ENCODE data around the gene ZBTB46.

DNA sequence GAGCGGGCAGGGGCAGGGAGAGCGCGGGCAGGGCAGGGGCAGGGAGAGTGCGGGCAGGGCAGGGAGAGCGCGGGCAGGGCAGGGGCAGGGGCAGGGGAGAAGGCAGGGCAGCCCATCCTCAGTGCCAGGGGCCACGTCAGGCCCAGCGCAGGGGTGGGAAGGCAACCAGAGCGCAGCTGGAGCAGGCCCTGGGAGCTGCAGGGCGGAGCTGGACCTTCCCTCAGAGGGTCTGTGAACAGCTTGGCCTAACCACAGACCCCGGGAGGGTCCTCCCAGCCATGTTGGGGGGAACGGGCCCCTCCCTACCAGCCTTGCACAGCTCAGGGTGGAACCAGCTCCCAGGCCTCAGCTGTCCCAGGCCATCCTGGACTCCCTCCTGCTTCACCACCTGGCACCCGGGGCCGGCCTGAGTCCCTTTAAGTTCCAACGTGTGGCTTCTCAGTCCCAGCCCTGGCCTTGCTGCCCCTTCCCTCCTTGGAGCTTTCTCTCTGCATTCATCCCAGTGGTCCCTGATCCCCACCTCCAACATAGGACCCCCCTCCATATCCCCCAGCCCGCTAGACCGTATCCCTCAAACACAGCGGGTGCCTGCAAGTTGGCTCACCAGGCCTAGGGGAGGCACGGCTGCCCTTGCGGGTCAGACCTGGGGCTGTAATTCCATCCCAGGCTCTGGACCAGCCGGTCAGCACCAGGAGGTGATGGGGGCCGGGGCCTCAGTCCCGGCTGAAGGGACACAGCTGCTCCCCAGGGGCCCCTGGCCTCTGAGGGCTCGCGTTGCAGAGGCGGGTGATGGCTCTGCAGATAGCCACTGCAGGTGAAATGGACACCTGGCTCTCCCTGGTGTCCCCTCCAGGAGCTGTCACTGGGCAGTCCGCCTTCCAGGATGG is 5.6 kb upstream of the ZBTB46 start:
- TF ChIP-seq, protein P1, sequence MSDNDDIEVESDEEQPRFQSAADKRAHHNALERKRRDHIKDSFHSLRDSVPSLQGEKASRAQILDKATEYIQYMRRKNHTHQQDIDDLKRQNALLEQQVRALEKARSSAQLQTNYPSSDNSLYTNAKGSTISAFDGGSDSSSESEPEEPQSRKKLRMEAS (CRISPR knock-in tag; IDR thresholded peaks at IDR 0.05): no peak
- TF ChIP-seq SP1 (CRISPR knock-in tag; conservative IDR thresholded peaks at IDR 0.05) (no peak), KAT7 (CRISPR knock-in tag; IDR thresholded peaks at IDR 0.05; ENCODE audit: borderline replicate concordance) (no peak), JAZF1 (CRISPR knock-in tag; IDR thresholded peaks at IDR 0.05) (no peak), TEAD4 (CRISPR knock-in tag; IDR thresholded peaks at IDR 0.05) (no peak), ESRRA (CRISPR knock-in tag; IDR thresholded peaks at IDR 0.05; ENCODE audit: borderline replicate concordance) (no peak)
- TF ChIP-seq, protein P2, sequence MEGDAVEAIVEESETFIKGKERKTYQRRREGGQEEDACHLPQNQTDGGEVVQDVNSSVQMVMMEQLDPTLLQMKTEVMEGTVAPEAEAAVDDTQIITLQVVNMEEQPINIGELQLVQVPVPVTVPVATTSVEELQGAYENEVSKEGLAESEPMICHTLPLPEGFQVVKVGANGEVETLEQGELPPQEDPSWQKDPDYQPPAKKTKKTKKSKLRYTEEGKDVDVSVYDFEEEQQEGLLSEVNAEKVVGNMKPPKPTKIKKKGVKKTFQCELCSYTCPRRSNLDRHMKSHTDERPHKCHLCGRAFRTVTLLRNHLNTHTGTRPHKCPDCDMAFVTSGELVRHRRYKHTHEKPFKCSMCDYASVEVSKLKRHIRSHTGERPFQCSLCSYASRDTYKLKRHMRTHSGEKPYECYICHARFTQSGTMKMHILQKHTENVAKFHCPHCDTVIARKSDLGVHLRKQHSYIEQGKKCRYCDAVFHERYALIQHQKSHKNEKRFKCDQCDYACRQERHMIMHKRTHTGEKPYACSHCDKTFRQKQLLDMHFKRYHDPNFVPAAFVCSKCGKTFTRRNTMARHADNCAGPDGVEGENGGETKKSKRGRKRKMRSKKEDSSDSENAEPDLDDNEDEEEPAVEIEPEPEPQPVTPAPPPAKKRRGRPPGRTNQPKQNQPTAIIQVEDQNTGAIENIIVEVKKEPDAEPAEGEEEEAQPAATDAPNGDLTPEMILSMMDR (IDR thresholded peaks at IDR 0.05): no peak
- TF ChIP-seq, protein P3, sequence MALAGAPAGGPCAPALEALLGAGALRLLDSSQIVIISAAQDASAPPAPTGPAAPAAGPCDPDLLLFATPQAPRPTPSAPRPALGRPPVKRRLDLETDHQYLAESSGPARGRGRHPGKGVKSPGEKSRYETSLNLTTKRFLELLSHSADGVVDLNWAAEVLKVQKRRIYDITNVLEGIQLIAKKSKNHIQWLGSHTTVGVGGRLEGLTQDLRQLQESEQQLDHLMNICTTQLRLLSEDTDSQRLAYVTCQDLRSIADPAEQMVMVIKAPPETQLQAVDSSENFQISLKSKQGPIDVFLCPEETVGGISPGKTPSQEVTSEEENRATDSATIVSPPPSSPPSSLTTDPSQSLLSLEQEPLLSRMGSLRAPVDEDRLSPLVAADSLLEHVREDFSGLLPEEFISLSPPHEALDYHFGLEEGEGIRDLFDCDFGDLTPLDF (CRISPR knock-in tag; IDR thresholded peaks at IDR 0.05): no peak
